Measurements from ENCODE around the gene GRM3.

DNA sequence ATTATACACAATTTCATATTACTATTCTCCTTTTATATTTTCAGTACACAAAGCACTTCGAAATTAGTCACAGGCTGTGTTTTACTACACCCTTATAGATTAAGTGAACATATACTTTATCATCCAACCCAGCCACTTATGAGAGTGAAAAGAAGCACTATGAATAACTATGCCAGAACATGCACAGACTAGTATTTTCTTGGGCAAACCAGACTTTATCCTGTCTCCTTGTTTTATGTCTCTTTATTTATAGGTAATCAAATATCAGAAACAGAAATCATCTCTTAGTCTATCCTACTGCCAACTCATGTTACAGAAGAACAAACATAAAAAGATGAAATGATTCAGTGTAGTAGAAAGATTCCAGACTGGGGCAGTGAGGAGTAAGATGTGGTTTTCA, 171.8 kb downstream of the GRM3 start:
- TF ChIP-seq POLR2AphosphoS5 (IDR thresholded peaks at IDR 0.05; ENCODE audit: low read depth, low read length) (no peak), TAF1 (IDR thresholded peaks at IDR 0.05; ENCODE audit: borderline replicate concordance, low read depth, low read length) (no peak), POLR2A (IDR thresholded peaks at IDR 0.05; ENCODE audit: low read depth, low read length) (no peak)

Data from GM12892 (cell line).